ENCODE data around the gene STMND1.

Gene STMND1

GRCh38 chr6:17101422-17102257 lies at the start of gene STMND1:
Gene STMND1, plus strand, starts transcription at chr6:17102050. Its CDS starts 208 bp downstream, at chr6:17102258.
- TF ChIP-seq CTCF (conservative IDR thresholded peaks at IDR 0.05; ENCODE audit: low read depth, low read length) = no peak
- H3K4me3 ChIP-seq (ENCODE audit: low read length) = peak within 1 kb of the TSS; percentile 51
- DNase-seq (ENCODE audit: low read depth) = no peak

GRCh38 chr6:17054647-17055046 lies 47.2 kb upstream of the STMND1 start:
- no peak for TF ChIP-seq CTCF (conservative IDR thresholded peaks at IDR 0.05; ENCODE audit: low read depth, low read length)
- no peak overlapping the region for H3K4me3 ChIP-seq (ENCODE audit: low read length)
- DNase-seq (ENCODE audit: low read depth) = no peak

GRCh38 chr6:17057322-17057721 lies 44.5 kb upstream of the STMND1 start:
- H3K4me3 ChIP-seq (ENCODE audit: low read length) = no peak overlapping the region
- no peak for TF ChIP-seq CTCF (conservative IDR thresholded peaks at IDR 0.05; ENCODE audit: low read depth, low read length)
- DNase-seq (ENCODE audit: low read depth) = no peak

GRCh38 chr6:17058550-17058949 lies 43.3 kb upstream of the STMND1 start:
- no peak overlapping the region for H3K4me3 ChIP-seq (ENCODE audit: low read length)
- DNase-seq (ENCODE audit: low read depth) = no peak
- no peak for TF ChIP-seq CTCF (conservative IDR thresholded peaks at IDR 0.05; ENCODE audit: low read depth, low read length)

- no peak for TF ChIP-seq CTCF (conservative IDR thresholded peaks at IDR 0.05; ENCODE audit: low read depth, low read length)
These were observed 42.8 kb upstream of the STMND1 start for GRCh38 chr6:17059022-17059421.

GRCh38 chr6:17059850-17060249 lies 42.0 kb upstream of the STMND1 start:
- DNase-seq (ENCODE audit: low read depth) = no peak
- no peak for TF ChIP-seq CTCF (conservative IDR thresholded peaks at IDR 0.05; ENCODE audit: low read depth, low read length)
- no peak overlapping the region for H3K4me3 ChIP-seq (ENCODE audit: low read length)

More at GRCh38 chr6:17059022-17059421, 42.8 kb upstream of the STMND1 start:
- H3K4me3 ChIP-seq (ENCODE audit: low read length) = no peak overlapping the region
- DNase-seq (ENCODE audit: low read depth) = no peak

- no peak for DNase-seq (ENCODE audit: low read depth)
- no peak for TF ChIP-seq CTCF (conservative IDR thresholded peaks at IDR 0.05; ENCODE audit: low read depth, low read length)
- H3K4me3 ChIP-seq (ENCODE audit: low read length) = no peak overlapping the region
These were observed 40.8 kb upstream of the STMND1 start for GRCh38 chr6:17061097-17061496.
